ENCODE results near the gene ERICH2. TPM values are rescaled to one million over a fixed set of nuclear protein-coding genes. Genes with fewer than 3 reads are reported as not detected.

Gene ERICH2
- total RNA-seq, 1 experiment from 2014 or later = 1.1 TPM

- TF ChIP-seq MAX (CRISPR knock-in tag; IDR thresholded peaks at IDR 0.05) = no peak
- no peak for TF ChIP-seq ELF4 (CRISPR knock-in tag; IDR thresholded peaks at IDR 0.05; ENCODE audit: low read depth)
These were observed 73.5 kb downstream of the ERICH2 start (continued) for GRCh38 chr2:170843656-170844055.

- H3K27me3 Mint-ChIP-seq (ENCODE audit: low read depth) = peaks cover 3% of the 10 kb centered on the region; the same call in 1 of the 2 replicates
- POLR2A ChIA-PET = interaction anchor here (0.8 kb wide), 1 partner anchor 35 kb away, joined by 7 read pairs; no protein-coding TSS in a partner anchor
- no peaks in the 10 kb centered on the region for H3K36me3 Mint-ChIP-seq
- H3K4me1 Mint-ChIP-seq = no peaks in the 10 kb centered on the region
- CTCF ChIA-PET = interaction anchor here (0.6 to 3.0 kb wide), 45 partner anchors 9 to 777 kb away, joined by 3 to 53 read pairs (median 6); partner anchors contain the start of gene GORASP2
- H3K4me3 Mint-ChIP-seq = no peak overlapping the region
- H3K27ac Mint-ChIP-seq = no peak overlapping the region
- ATAC-seq (peak; percentile 91), DNase-seq (ENCODE audit: low spot score) (peak; percentile 77)
- H3K9me3 Mint-ChIP-seq = peaks cover 6% of the 10 kb centered on the region; the same call in 1 of the 2 replicates
- TF ChIP-seq ATF6 (CRISPR knock-in tag; IDR thresholded peaks at IDR 0.05) (no peak), ZSCAN18 (CRISPR knock-in tag; IDR thresholded peaks at IDR 0.05) (0 out of 2 replicates have a peak, but pooled peaks have one; percentile 41), CTCF (IDR thresholded peaks at IDR 0.05) (peak; percentile 73), PRRX2 (CRISPR knock-in tag; IDR thresholded peaks at IDR 0.05) (no peak)
These were observed 75.2 kb downstream of the ERICH2 start for GRCh38 chr2:170845343-170845742.

GRCh38 chr2:170846314-170846713 lies 76.1 kb downstream of the ERICH2 start:
- Mint-ChIP-seq H3K4me3 (no peak overlapping the region), H3K27ac (no peak overlapping the region), H3K4me1 (no peaks in the 10 kb centered on the region), H3K9me3 (peaks cover 6% of the 10 kb centered on the region; the same call in 1 of the 2 replicates), H3K36me3 (no peaks in the 10 kb centered on the region), H3K27me3 (ENCODE audit: low read depth) (peaks cover 3% of the 10 kb centered on the region; the same call in 1 of the 2 replicates)
- CTCF ChIA-PET = interaction anchor here (0.8 to 3.0 kb wide), 5 partner anchors 14 to 127 kb away, joined by 3 to 53 read pairs (median 6); no protein-coding TSS in a partner anchor
- ATAC-seq = no peak
- POLR2A ChIA-PET = interaction anchor here (0.6 kb wide), 1 partner anchor 30 kb away, joined by 9 read pairs; no protein-coding TSS in a partner anchor
- DNase-seq (ENCODE audit: low spot score) = no peak
- TF ChIP-seq EMX1 (CRISPR knock-in tag; IDR thresholded peaks at IDR 0.05) (no peak), NR1H2 (CRISPR knock-in tag; IDR thresholded peaks at IDR 0.05) (no peak), ZBTB43 (CRISPR knock-in tag; IDR thresholded peaks at IDR 0.05) (no peak), CDX4 (CRISPR knock-in tag; IDR thresholded peaks at IDR 0.05; ENCODE audit: borderline replicate concordance) (no peak), CREB1 (CRISPR knock-in tag; IDR thresholded peaks at IDR 0.05) (no peak), E2F4 (CRISPR knock-in tag; IDR thresholded peaks at IDR 0.05; ENCODE audit: borderline replicate concordance, low read depth) (no peak), ELF4 (CRISPR knock-in tag; IDR thresholded peaks at IDR 0.05; ENCODE audit: low read depth) (no peak), ZNF425 (CRISPR knock-in tag; conservative IDR thresholded peaks at IDR 0.05) (no peak), IRF1 (CRISPR knock-in tag; IDR thresholded peaks at IDR 0.05) (no peak), GABPB1 (CRISPR knock-in tag; IDR thresholded peaks at IDR 0.05) (no peak), ERG (CRISPR knock-in tag; IDR thresholded peaks at IDR 0.05) (no peak), ZNF219 (CRISPR knock-in tag; IDR thresholded peaks at IDR 0.05; ENCODE audit: borderline replicate concordance) (no peak), MLX (CRISPR knock-in tag; IDR thresholded peaks at IDR 0.05) (no peak)

Measured in WTC11 (cell line).